Kidney (tissue), 14 donors: ENCODE data around the gene GRID1. TPM values are rescaled to one million over a fixed set of nuclear protein-coding genes. Genes with fewer than 3 reads are reported as not detected.

ENCODE experiments used
- DNase-seq, 5 donors: peaks; one replicate each; pipeline ENCODE4 v3.0.0-alpha.2; 2013 to 2020
- FAIRE-seq: peaks from 2 replicates; lab custom pipeline; 2012; peaks lifted over from hg19 to GRCh38; lab: Jason Lieb, UNC
- H3K27ac ChIP-seq, 2 donors: one replicate each; pipeline ENCODE4 v1.7.0; 2013; ENCODE audit warnings: low read depth in 2 of 2, low read length in 2 of 2, inconsistent platforms in 1 of 2
- H3K27me3 ChIP-seq: one replicate; pipeline ENCODE4 v1.7.1; 2013; ENCODE audit warnings: low read length, inconsistent platforms; ENCODE audit not compliant: control insufficient read depth, insufficient read depth
- H3K36me3 ChIP-seq, 3 donors: one replicate each; pipeline versions ENCODE4 v1.7.0 to v1.7.1; 2013; ENCODE audit warnings: low read length in 3 of 3, control low read depth in 1 of 3, inconsistent platforms in 1 of 3; ENCODE audit not compliant: insufficient read depth in 3 of 3, control insufficient read depth in 2 of 3
- H3K4me1 ChIP-seq, 3 donors: one replicate each; pipeline versions ENCODE4 v1.7.0 to v1.7.1; 2013; ENCODE audit warnings: low read length in 3 of 3, inconsistent platforms in 1 of 3, low read depth in 1 of 3; ENCODE audit not compliant: control insufficient read depth in 2 of 3, insufficient read depth in 2 of 3
- H3K4me3 ChIP-seq, 3 donors: one replicate each; pipeline versions ENCODE4 v1.7.0 to v1.8.1; 2013; ENCODE audit warnings: low read length in 3 of 3, control low read depth in 1 of 3, inconsistent platforms in 1 of 3
- H3K9ac ChIP-seq, 3 donors: one replicate each; pipeline versions ENCODE4 v1.7.0 to v1.7.1; 2013; ENCODE audit warnings: low read length in 3 of 3, control low read depth in 1 of 3, inconsistent platforms in 1 of 3
- H3K9me3 ChIP-seq, 3 donors: one replicate each; pipeline versions ENCODE4 v1.7.0 to v1.7.1; 2013; ENCODE audit warnings: low read length in 3 of 3, control low read depth in 1 of 3, inconsistent platforms in 1 of 3; ENCODE audit not compliant: control insufficient read depth in 2 of 3, insufficient read depth in 1 of 3
- intact Hi-C: fragments of 100-400 bp; cut with DNase I; formaldehyde crosslinking; loops from one replicate; pipeline ENCODE4 v1.11.1; 2022
- polyA plus RNA-seq: library from polyadenylated mRNA; stranded (reverse); fragments of 350-450 nt; fragmentation: Illumina TruSeq; extraction: RNeasy Lipid Tissue Mini Kit (QIAGEN cat#74804); gene quantifications from one replicate; pipeline ENCODE4 v1.2.3, GENCODE V29; 2014; ENCODE audit warnings: low read depth, low replicate concordance; ENCODE audit not compliant: insufficient read depth
- total RNA-seq: library from RNA; stranded (reverse); fragmentation: NEBNext Ultra II Directional; extraction: Animal tissue kit (Norgen Biotek cat#: 25700); gene quantifications from one replicate; pipeline ENCODE4 v1.2.1, GENCODE V29; 2021
- TF ChIP-seq, protein P1 (sequence below): IDR thresholded peaks from 3 replicates; pipeline ENCODE4 v1.5.1; 2012; ENCODE audit warnings: mild to moderate bottlenecking, moderate library complexity, borderline replicate concordance; ENCODE audit not compliant: insufficient read depth; ENCODE audit errors: extremely low read depth
- donor health status: control.
- donor health status: control.
- donor health status: control.
- donor health status: control.
- donor health status: control.
- donor health status: DM: yes; HTN: yes; CAD: no.
- donor health status: Normal renal cell carcinoma (clear cell type).

Gene GRID1
- total and polyA plus RNA-seq, 2 donors from 2014 or later = 0.37 to 1.4 TPM

DNA sequence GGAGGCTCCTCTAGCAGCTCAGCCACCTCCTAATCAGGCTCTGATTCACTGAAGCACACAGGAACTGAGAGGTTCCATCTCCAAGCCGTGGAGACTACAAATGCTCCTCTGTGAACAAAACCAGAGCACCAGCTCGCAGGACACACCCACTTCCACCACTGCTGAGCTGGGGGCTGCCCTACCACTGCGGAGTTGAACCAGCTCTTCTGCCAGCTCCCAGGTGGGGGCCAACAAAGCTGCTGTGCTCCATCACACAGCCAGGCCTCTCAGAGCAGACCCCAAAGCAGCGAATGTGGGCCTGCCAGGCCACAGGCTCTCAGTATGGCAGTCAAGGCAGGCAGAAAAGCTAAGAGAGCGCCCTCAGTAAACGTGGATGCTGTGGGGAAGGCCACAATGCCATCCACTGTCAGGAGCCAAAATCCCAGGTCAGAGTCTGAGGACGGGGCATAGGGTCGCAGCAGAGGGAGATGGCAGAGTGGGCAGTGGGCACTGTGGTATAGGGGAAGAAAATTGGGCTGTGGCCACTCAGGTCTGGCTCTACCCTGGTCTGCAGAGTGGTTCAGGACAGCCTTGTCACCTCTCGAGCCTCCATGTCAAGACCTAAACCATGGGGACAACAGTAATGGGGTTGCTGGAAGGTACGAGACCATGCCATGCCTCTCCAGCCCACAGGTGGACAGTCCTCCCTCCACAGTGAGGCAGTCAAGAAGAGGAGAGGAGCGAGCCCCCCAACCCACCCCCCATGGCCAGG is 82.1 kb downstream of the GRID1 start:
- no peak overlapping the region for H3K9ac ChIP-seq
- no peak overlapping the region for H3K27ac ChIP-seq
- peak in 1 of 5 donors; percentile 7 for DNase-seq
- intact Hi-C loops = no loop called here
- FAIRE-seq = no peak
- H3K27me3 ChIP-seq = no peaks in the 10 kb centered on the region
- TF ChIP-seq, protein P1, sequence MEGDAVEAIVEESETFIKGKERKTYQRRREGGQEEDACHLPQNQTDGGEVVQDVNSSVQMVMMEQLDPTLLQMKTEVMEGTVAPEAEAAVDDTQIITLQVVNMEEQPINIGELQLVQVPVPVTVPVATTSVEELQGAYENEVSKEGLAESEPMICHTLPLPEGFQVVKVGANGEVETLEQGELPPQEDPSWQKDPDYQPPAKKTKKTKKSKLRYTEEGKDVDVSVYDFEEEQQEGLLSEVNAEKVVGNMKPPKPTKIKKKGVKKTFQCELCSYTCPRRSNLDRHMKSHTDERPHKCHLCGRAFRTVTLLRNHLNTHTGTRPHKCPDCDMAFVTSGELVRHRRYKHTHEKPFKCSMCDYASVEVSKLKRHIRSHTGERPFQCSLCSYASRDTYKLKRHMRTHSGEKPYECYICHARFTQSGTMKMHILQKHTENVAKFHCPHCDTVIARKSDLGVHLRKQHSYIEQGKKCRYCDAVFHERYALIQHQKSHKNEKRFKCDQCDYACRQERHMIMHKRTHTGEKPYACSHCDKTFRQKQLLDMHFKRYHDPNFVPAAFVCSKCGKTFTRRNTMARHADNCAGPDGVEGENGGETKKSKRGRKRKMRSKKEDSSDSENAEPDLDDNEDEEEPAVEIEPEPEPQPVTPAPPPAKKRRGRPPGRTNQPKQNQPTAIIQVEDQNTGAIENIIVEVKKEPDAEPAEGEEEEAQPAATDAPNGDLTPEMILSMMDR = no peak
- no peaks in the 10 kb centered on the region for H3K36me3 ChIP-seq
- no peaks in the 10 kb centered on the region for H3K4me1 ChIP-seq
- H3K4me3 ChIP-seq = no peak overlapping the region
- H3K9me3 ChIP-seq = no peaks in the 10 kb centered on the region

DNA sequence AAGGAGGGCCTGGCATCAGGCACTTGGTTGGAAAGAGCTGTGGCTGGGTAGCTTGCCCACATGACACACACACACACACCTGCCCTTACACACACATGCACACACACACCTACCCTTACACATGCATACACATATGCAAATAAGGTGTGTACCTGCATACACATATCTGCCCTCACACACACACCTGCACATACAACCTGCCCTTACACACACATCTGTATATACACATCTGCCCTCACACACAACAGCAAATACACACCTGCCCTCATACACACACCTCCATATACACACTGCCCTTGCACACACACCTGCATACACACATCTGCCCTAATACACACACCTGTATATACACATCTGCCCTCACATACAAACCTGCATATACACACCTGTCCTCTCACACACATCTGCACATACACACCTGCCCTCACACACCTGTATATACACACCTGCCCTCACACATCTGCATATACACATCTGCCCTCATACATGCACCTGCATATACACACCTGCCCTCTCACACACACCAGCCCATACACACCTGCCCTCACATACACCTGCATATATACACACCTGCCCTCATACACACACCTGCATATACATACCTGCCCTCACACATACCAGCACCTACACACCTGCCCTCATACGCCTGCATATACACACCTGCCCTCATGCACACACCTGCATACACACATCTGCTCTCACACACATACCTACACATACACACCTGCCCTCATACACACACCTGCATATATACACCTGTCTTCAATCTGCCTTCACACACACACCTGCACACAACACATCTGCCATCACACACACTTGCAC is 82.9 kb downstream of the GRID1 start:
- H3K4me1 ChIP-seq = no peaks in the 10 kb centered on the region
- TF ChIP-seq, protein P1 = no peak
- no peak overlapping the region for H3K9ac ChIP-seq
- peaks cover 0 to under 1% (median 0%) of the 10 kb centered on the region in 3 donors for H3K9me3 ChIP-seq
- intact Hi-C loops = no loop called here
- H3K27ac ChIP-seq = no peak overlapping the region
- no peaks in the 10 kb centered on the region for H3K36me3 ChIP-seq
- FAIRE-seq = no peak
- H3K4me3 ChIP-seq = no peak overlapping the region
- H3K27me3 ChIP-seq = no peaks in the 10 kb centered on the region
- no peak for DNase-seq

DNA sequence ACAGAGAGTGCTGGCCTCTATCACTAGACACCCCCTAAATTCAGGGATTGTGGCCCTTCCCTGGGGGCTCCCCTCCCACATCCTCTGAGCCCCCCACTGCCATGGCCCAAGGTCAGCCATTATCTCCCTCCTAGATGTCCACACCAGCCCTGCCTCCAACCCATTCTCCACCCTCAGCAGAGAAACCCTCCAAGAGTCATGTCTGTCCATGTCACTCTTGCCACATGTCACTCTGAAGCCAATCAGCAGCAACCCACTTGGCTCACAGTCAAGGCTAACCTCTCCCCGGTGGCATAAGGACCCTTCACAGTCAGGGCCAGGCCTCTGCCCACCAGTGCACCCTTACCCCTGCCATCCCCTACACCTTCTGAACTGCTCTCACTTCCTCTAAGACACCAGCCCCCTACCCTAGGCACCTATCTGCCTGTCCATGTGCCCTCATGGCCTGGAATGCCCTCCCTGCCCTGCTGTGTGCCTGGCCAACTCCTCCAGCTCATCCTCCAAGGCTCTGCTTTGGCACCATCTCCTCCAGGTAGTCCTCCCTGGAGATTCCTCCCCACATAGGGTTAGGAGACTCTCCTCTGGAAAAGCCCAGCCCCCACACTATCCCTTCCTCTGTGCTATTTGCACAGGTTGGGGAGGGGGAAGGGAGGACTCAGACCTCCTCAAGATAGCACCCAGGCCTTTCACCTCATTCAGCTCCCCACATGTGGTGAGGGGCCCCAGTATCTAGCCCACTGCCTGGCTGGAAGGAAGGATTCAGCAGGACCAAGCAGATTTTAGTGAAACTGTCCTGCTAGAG is 83.7 kb downstream of the GRID1 start:
- Histone ChIP-seq H3K4me3 (no peak overlapping the region), H3K4me1 (no peaks in the 10 kb centered on the region), H3K36me3 (no peaks in the 10 kb centered on the region), H3K9ac (no peak overlapping the region), H3K9me3 (peaks cover 0 to 4% (median 0%) of the 10 kb centered on the region in 3 donors), H3K27me3 (no peaks in the 10 kb centered on the region), H3K27ac (no peak overlapping the region)
- DNase-seq (peak in 1 of 5 donors; percentile 4), FAIRE-seq (no peak)
- intact Hi-C loops = no loop called here
- TF ChIP-seq, protein P1 = no peak
